ENCODE measurements around the gene YPEL5.

DNA sequence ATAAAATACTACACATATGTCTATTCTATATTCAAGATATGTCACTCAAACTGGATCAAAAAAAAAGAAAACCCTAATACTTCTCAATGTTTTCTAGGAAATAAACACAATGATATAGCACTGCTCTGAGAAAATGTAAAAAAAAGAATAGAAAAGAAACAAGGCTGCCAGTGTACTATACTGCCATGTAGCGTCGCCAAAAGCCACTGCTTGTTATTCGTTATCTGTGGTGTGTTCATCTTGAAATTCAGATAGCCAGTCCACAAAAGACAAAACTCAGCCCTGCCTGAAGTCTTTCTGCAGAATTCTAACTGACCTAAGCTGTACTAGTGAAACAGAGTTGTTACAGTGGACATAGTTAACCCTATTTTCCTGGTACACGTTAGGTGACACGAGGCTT is 12.2 kb upstream of the YPEL5 start:
- TF ChIP-seq, protein P1, sequence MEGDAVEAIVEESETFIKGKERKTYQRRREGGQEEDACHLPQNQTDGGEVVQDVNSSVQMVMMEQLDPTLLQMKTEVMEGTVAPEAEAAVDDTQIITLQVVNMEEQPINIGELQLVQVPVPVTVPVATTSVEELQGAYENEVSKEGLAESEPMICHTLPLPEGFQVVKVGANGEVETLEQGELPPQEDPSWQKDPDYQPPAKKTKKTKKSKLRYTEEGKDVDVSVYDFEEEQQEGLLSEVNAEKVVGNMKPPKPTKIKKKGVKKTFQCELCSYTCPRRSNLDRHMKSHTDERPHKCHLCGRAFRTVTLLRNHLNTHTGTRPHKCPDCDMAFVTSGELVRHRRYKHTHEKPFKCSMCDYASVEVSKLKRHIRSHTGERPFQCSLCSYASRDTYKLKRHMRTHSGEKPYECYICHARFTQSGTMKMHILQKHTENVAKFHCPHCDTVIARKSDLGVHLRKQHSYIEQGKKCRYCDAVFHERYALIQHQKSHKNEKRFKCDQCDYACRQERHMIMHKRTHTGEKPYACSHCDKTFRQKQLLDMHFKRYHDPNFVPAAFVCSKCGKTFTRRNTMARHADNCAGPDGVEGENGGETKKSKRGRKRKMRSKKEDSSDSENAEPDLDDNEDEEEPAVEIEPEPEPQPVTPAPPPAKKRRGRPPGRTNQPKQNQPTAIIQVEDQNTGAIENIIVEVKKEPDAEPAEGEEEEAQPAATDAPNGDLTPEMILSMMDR (IDR thresholded peaks at IDR 0.05) = no peak
- TF ChIP-seq, protein P2, sequence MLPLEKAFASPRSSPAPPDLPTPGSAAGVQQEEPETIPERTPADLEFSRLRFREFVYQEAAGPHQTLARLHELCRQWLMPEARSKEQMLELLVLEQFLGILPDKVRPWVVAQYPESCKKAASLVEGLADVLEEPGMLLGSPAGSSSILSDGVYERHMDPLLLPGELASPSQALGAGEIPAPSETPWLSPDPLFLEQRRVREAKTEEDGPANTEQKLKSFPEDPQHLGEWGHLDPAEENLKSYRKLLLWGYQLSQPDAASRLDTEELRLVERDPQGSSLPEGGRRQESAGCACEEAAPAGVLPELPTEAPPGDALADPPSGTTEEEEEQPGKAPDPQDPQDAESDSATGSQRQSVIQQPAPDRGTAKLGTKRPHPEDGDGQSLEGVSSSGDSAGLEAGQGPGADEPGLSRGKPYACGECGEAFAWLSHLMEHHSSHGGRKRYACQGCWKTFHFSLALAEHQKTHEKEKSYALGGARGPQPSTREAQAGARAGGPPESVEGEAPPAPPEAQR (CRISPR knock-in tag; IDR thresholded peaks at IDR 0.05) = no peak
- TF ChIP-seq, protein P3, sequence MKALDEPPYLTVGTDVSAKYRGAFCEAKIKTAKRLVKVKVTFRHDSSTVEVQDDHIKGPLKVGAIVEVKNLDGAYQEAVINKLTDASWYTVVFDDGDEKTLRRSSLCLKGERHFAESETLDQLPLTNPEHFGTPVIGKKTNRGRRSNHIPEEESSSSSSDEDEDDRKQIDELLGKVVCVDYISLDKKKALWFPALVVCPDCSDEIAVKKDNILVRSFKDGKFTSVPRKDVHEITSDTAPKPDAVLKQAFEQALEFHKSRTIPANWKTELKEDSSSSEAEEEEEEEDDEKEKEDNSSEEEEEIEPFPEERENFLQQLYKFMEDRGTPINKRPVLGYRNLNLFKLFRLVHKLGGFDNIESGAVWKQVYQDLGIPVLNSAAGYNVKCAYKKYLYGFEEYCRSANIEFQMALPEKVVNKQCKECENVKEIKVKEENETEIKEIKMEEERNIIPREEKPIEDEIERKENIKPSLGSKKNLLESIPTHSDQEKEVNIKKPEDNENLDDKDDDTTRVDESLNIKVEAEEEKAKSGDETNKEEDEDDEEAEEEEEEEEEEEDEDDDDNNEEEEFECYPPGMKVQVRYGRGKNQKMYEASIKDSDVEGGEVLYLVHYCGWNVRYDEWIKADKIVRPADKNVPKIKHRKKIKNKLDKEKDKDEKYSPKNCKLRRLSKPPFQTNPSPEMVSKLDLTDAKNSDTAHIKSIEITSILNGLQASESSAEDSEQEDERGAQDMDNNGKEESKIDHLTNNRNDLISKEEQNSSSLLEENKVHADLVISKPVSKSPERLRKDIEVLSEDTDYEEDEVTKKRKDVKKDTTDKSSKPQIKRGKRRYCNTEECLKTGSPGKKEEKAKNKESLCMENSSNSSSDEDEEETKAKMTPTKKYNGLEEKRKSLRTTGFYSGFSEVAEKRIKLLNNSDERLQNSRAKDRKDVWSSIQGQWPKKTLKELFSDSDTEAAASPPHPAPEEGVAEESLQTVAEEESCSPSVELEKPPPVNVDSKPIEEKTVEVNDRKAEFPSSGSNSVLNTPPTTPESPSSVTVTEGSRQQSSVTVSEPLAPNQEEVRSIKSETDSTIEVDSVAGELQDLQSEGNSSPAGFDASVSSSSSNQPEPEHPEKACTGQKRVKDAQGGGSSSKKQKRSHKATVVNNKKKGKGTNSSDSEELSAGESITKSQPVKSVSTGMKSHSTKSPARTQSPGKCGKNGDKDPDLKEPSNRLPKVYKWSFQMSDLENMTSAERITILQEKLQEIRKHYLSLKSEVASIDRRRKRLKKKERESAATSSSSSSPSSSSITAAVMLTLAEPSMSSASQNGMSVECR (CRISPR knock-in tag; IDR thresholded peaks at IDR 0.05; ENCODE audit: borderline replicate concordance) = no peak
- no peak for TF ChIP-seq TCF7 (CRISPR knock-in tag; IDR thresholded peaks at IDR 0.05; ENCODE audit: low read depth)
- TF ChIP-seq, protein P4, sequence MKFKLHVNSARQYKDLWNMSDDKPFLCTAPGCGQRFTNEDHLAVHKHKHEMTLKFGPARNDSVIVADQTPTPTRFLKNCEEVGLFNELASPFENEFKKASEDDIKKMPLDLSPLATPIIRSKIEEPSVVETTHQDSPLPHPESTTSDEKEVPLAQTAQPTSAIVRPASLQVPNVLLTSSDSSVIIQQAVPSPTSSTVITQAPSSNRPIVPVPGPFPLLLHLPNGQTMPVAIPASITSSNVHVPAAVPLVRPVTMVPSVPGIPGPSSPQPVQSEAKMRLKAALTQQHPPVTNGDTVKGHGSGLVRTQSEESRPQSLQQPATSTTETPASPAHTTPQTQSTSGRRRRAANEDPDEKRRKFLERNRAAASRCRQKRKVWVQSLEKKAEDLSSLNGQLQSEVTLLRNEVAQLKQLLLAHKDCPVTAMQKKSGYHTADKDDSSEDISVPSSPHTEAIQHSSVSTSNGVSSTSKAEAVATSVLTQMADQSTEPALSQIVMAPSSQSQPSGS (CRISPR knock-in tag; IDR thresholded peaks at IDR 0.05; ENCODE audit: borderline replicate concordance, low read depth) = no peak

Measured in WTC11 (cell line).